Karpas-422 (cell line): ENCODE measurements around the gene DDIT3. TPM values are rescaled to one million over a fixed set of nuclear protein-coding genes. Genes with fewer than 3 reads are reported as not detected.

Source experiments
- DNase-seq: peaks from one replicate; pipeline ENCODE4 v3.0.0-alpha.2; 2015
- H2AFZ ChIP-seq: fragments of 200-600 bp; sonication (generic); 2 replicates; pipeline ENCODE4 v1.6.1; 2014; ENCODE audit warnings: antibody characterized with exemption, low read length, mixed read lengths
- H3K27ac ChIP-seq: fragments of 200-600 bp; sonication (generic); 2 replicates; pipeline ENCODE4 v1.5.1; 2014; ENCODE audit warnings: mild to moderate bottlenecking, low read length, moderate library complexity
- H3K27me3 ChIP-seq: fragments of 200-600 bp; sonication (generic); 2 replicates; pipeline ENCODE4 v1.6.1; 2014; ENCODE audit warnings: low read length, mixed read lengths
- H3K36me3 ChIP-seq: fragments of 200-600 bp; sonication (generic); 2 replicates; pipeline ENCODE4 v1.6.1; 2014; ENCODE audit warnings: low read length, mixed read lengths; ENCODE audit not compliant: insufficient read depth
- H3K4me1 ChIP-seq: fragments of 200-600 bp; sonication (generic); 2 replicates; pipeline ENCODE4 v1.6.1; 2014; ENCODE audit warnings: mild to moderate bottlenecking, low read length, mixed read lengths
- H3K4me2 ChIP-seq: fragments of 200-600 bp; sonication (generic); 2 replicates; pipeline ENCODE4 v1.6.1; 2014; ENCODE audit warnings: low read length, low read depth, mild to moderate bottlenecking; ENCODE audit not compliant: poor library complexity, severe bottlenecking
- H3K4me3 ChIP-seq: fragments of 200-600 bp; sonication (generic); 2 replicates; pipeline ENCODE4 v1.5.1; 2014; ENCODE audit warnings: mild to moderate bottlenecking, antibody characterized with exemption, low read length, mixed read lengths
- H3K79me2 ChIP-seq: fragments of 200-600 bp; sonication (generic); 2 replicates; pipeline ENCODE4 v1.6.1; 2014; ENCODE audit warnings: mild to moderate bottlenecking, low read length, mixed read lengths
- H3K9ac ChIP-seq: fragments of 200-600 bp; sonication (generic); 2 replicates; pipeline ENCODE4 v1.6.0; 2014; ENCODE audit warnings: low read length
- H3K9me2 ChIP-seq: fragments of 200-600 bp; sonication (generic), shearing (Covaris generic); replicated peaks from 2 replicates; pipeline ENCODE4 v1.6.0; 2014; ENCODE audit warnings: mild to moderate bottlenecking, low read length, moderate library complexity; ENCODE audit not compliant: insufficient read depth
- H3K9me3 ChIP-seq: fragments of 300-700, 200-600 bp; sonication (generic); 2 replicates; pipeline ENCODE4 v1.6.1; 2014; ENCODE audit warnings: low read length, mixed read lengths
- H4K20me1 ChIP-seq: fragments of 200-600 bp; sonication (generic); 2 replicates; pipeline ENCODE4 v1.6.1; 2014; ENCODE audit warnings: mild to moderate bottlenecking, antibody characterized with exemption, low read length, low read depth; ENCODE audit not compliant: insufficient read depth
- total RNA-seq: library from RNA; depleted of rRNA; stranded (reverse); fragments of >200 nt; shearing (Covaris generic); gene quantifications from 2 replicates; pipeline ENCODE4 v1.2.3, GENCODE V29; 2014; ENCODE audit warnings: low replicate concordance

DDIT3 gene
- total RNA-seq, 1 experiment from 2014 or later, result 54.3 TPM

DNA sequence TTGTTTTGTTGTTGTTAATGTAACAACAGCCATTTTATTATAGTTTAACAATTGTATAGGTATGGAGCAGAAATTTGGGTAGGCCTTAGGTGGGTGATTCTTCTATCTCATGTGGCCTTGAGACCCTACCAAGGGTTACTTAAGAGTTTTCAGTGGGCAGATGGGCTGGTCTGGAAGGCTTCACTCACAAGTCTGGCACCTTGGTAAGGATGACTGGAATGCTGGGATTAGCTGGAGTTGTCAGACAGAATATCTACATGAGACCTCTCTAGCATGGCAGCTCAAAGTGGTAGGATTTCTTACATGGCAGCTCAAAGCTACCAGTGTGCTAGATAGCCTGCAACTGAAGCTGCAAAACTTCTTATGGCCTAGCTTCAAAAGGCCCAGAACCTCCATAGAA, 34.6 kb downstream of the DDIT3 start:
- Histone ChIP-seq H3K4me1 (peaks cover 14% of the 10 kb centered on the region), H3K36me3 (peaks cover 18% of the 10 kb centered on the region), H3K79me2 (peaks cover 26% of the 10 kb centered on the region), H3K9me3 (no peaks in the 10 kb centered on the region), H3K9me2 (no peaks in the 10 kb centered on the region), H2AFZ (peak overlapping the region; percentile 8; the same call in 1 of the 2 replicates), H3K4me2 (no peak overlapping the region), H3K27ac (no peak overlapping the region), H3K27me3 (no peaks in the 10 kb centered on the region), H3K9ac (no peak overlapping the region), H3K4me3 (no peak overlapping the region), H4K20me1 (peaks cover 8% of the 10 kb centered on the region; the same call in 1 of the 2 replicates)
- no peak for DNase-seq

DNA sequence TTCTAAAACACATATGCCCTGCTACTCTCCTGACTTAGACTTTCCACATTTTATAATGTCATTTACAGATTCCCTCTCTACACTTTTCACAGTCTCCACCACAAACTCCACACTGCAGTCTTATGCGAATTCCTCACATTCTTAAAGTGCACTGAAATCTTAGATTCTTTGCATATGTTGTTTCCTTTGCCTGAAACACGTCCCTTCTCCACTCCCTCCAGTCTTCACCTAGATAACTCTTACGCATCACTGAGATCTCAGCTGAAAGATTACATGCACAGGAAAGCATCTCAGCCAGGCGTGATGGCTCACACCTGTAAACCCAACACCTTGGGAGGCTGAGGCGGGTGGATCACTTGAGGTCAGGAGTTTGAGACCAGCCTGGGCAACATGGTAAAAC, 36.8 kb downstream of the DDIT3 start:
- no peaks in the 10 kb centered on the region for H3K9me2 ChIP-seq
- no peak overlapping the region for H3K27ac ChIP-seq
- no peaks in the 10 kb centered on the region for H3K36me3 ChIP-seq
- H3K27me3 ChIP-seq, result no peaks in the 10 kb centered on the region
- H3K79me2 ChIP-seq, result peaks cover 6% of the 10 kb centered on the region
- no peak overlapping the region for H2AFZ ChIP-seq
- peaks cover 11% of the 10 kb centered on the region for H3K4me1 ChIP-seq
- no peak overlapping the region for H3K4me3 ChIP-seq
- H3K9ac ChIP-seq, result no peak overlapping the region
- DNase-seq, result no peak
- no peaks in the 10 kb centered on the region for H3K9me3 ChIP-seq
- no peaks in the 10 kb centered on the region for H4K20me1 ChIP-seq
- H3K4me2 ChIP-seq, result no peak overlapping the region

DNA sequence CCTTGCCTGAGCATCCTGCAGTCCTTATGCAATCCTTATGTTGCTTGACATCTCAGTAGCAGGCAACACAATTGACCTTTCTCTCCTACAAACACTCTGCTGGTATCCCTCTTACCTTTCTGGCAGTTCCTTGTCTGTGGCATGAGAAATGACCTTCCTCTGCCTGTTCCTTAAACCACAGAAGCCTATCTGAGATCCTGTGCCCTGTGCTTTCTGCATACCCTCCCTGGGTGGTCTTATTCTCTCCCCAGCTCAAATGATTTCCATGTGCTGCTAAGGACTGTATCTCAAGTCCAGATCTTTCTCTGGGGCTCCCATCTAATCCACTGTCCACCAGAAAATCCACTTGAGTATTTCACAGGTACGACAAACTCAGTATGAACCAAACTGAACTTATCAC, 38.6 kb downstream of the DDIT3 start:
- H3K9ac ChIP-seq, result no peak overlapping the region
- no peaks in the 10 kb centered on the region for H3K36me3 ChIP-seq
- no peaks in the 10 kb centered on the region for H3K79me2 ChIP-seq
- no peak for DNase-seq
- no peak overlapping the region for H2AFZ ChIP-seq
- no peaks in the 10 kb centered on the region for H3K9me2 ChIP-seq
- H4K20me1 ChIP-seq, result no peaks in the 10 kb centered on the region
- H3K9me3 ChIP-seq, result no peaks in the 10 kb centered on the region
- no peaks in the 10 kb centered on the region for H3K27me3 ChIP-seq
- H3K4me3 ChIP-seq, result no peak overlapping the region
- H3K27ac ChIP-seq, result no peak overlapping the region
- H3K4me2 ChIP-seq, result no peak overlapping the region
- peaks cover 21% of the 10 kb centered on the region for H3K4me1 ChIP-seq

DNA sequence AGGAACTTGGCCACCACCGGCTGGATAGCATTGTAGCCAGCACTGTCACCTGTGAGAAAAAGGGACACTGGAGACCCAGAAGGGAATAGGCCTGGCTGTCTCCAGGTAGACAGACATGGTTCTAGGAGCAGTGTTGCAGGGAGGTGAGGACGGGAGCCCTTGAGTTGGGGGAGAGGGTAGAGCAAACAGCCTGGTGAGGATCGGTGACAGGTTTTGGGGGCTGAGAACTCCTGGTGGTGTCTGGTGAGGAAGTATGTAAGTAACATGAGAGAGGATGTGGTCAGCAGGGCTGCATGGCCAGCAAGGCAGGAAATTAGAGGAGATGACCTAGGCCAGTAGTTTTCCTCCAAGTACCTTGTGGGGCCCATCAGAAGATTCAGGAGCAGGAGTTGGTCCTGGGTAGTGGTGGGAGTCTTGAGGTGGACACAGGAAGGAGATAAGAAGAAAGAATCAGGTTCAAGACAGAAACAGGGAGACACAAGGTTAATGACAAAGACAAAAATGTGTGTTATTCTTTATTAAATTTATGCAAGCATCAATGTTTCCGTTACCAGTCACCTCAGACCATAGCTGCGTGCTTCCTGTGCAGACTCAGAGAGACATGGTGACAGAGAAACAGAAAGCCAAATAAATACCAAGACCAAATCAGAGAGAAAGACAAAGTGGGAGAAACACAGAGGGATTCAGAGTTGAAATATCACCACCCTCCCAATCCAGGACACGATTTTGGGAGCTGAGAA, 40.8 kb downstream of the DDIT3 start, which contains the start of gene ARHGAP9:
ARHGAP9 (minus strand) TSS at position 491 of the 740 bp plus-strand sequence; CDS start at position 31, 460 bp downstream.
- Histone ChIP-seq H3K4me3 (no peak within 1 kb of the TSS), H3K27me3 (no peaks in the 10 kb centered on the region), H4K20me1 (no peaks in the 10 kb centered on the region), H3K4me1 (peaks cover 21% of the 10 kb centered on the region), H3K9me3 (no peaks in the 10 kb centered on the region), H3K9ac (no peak within 1 kb of the TSS), H2AFZ (no peak within 1 kb of the TSS; the same call in 1 of the 2 replicates), H3K36me3 (no peaks in the 10 kb centered on the region), H3K9me2 (no peaks in the 10 kb centered on the region), H3K79me2 (no peaks in the 10 kb centered on the region), H3K4me2 (no peak within 1 kb of the TSS), H3K27ac (no peak within 1 kb of the TSS)
- DNase-seq, result no peak

DNA sequence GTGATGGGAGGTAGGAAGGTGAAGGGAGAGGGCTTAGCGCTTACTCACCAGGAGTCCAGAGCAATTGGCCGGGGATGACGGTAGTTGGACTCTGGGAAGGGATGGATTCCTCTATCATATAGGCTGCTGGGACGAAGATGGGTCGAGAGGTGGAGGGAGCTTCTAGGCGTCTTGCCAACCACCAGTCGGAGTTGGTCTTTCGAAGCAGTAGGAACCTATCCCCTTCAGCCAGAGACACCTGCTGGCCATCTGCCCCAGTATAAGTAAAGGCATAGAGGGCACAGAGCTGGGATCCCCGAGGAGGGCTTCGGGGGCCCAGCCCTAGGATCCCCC, 41.3 kb downstream of the DDIT3 start:
- H3K27ac ChIP-seq, result no peak overlapping the region
- H3K9me2 ChIP-seq, result no peaks in the 10 kb centered on the region
- H4K20me1 ChIP-seq, result no peaks in the 10 kb centered on the region
- H3K27me3 ChIP-seq, result no peaks in the 10 kb centered on the region
- H3K36me3 ChIP-seq, result no peaks in the 10 kb centered on the region
- H3K4me1 ChIP-seq, result peaks cover 21% of the 10 kb centered on the region
- no peak overlapping the region for H3K4me3 ChIP-seq
- no peak overlapping the region for H3K9ac ChIP-seq
- no peak overlapping the region for H2AFZ ChIP-seq
- H3K4me2 ChIP-seq, result no peak overlapping the region
- no peaks in the 10 kb centered on the region for H3K79me2 ChIP-seq
- no peak for DNase-seq
- no peaks in the 10 kb centered on the region for H3K9me3 ChIP-seq

DNA sequence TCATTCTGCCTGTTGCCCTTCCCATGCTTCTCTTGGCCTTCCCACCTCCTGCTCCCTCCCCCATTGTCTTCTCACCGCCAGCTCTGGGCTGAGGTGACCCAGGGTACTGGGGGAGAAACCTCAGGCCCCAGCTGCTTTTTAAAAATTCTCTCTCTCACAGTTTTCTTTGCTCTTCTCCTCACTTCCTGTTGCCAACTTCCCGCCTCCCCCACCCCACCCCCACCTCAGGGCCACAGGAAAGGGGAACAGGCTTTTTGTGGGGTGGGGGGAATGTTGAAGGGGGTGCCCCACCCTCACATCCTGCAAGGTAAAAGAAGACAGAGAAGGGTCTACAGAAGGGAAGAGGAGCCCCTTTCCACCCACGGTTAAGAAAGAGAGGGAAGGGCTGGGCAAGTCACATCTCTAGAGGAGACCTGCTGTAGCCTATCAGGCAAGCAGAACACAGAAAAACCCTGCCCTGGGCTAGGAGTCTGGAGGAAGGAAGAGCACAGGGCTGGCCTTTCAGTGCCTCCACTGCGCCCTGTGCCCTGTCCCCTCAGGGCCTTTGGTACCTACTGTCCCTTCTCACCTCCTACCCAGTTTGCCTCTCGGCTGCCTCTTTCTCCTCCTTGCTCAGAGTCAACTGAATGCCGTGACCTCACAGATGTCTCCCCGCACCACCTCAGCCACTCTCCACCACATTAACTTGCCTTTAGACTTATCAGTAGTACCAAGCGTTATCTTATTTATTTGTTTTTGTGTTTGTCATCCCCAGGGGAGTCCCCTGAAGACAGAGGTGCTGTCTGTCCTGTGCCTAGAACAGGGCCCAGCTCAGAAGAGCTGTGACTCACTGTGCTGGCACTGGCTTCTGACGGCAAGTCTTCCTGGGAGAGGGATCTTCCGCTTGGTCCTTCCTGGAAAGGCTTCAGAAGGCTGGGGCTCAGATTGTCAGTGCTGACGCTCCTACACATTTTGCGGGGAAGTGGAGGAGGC, 42.3 kb downstream of the DDIT3 start:
- Histone ChIP-seq H3K27ac (no peak overlapping the region), H3K9ac (peak overlapping the region; percentile 28), H3K36me3 (no peaks in the 10 kb centered on the region), H3K27me3 (no peaks in the 10 kb centered on the region), H3K79me2 (no peaks in the 10 kb centered on the region), H4K20me1 (no peaks in the 10 kb centered on the region), H3K4me2 (peak overlapping the region; percentile 10), H3K9me3 (no peaks in the 10 kb centered on the region), H3K9me2 (no peaks in the 10 kb centered on the region), H3K4me1 (peaks cover 21% of the 10 kb centered on the region), H2AFZ (peak overlapping the region; percentile 20; the same call in 1 of the 2 replicates), H3K4me3 (no peak overlapping the region)
- no peak for DNase-seq

DNA sequence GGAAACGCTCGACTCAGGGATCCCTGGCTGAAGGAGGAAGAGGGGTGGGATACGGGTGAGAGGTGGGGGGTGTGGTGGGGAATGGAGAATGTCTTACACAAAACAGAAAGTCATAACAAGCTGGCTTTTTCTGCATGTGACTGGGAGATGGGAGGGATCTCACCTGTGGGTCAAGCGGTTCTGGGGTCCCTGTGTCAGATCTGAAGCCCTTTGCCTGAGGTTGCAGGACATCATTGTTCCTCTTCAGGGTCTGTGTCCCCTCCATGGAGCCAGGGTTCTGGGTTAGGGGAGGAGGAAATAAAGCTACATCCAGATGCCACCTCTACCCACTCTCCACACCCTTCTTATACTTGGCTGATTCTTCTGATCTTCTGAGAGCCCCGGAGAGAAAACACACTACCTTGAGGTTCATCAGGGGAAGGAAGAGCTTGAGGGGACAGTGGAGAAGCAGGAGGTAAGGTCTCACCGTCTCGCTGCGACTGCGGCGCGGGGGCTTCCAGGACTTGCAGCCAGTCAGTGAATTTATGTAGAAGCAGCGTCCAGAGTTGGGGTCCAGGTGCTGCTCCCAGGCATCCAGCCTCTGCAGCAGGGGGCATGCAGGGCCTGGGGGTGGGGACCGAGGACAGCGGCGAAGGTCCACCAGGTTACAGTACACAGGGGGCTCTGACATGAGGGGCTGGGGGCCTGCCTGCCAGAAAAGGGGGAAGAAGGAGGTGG, 43.2 kb downstream of the DDIT3 start:
- H3K36me3 ChIP-seq, result no peaks in the 10 kb centered on the region
- H3K9me2 ChIP-seq, result no peaks in the 10 kb centered on the region
- H3K9me3 ChIP-seq, result no peaks in the 10 kb centered on the region
- peak overlapping the region; percentile 17; the same call in 1 of the 2 replicates for H2AFZ ChIP-seq
- H3K27ac ChIP-seq, result no peak overlapping the region
- DNase-seq, result no peak
- H3K9ac ChIP-seq, result peak overlapping the region; percentile 28
- peak overlapping the region; percentile 10 for H3K4me2 ChIP-seq
- H3K4me3 ChIP-seq, result no peak overlapping the region
- no peaks in the 10 kb centered on the region for H4K20me1 ChIP-seq
- H3K79me2 ChIP-seq, result no peaks in the 10 kb centered on the region
- peaks cover 21% of the 10 kb centered on the region for H3K4me1 ChIP-seq
- H3K27me3 ChIP-seq, result no peaks in the 10 kb centered on the region
